ENCODE data around the gene CCDC24.

CCDC24 gene

DNA sequence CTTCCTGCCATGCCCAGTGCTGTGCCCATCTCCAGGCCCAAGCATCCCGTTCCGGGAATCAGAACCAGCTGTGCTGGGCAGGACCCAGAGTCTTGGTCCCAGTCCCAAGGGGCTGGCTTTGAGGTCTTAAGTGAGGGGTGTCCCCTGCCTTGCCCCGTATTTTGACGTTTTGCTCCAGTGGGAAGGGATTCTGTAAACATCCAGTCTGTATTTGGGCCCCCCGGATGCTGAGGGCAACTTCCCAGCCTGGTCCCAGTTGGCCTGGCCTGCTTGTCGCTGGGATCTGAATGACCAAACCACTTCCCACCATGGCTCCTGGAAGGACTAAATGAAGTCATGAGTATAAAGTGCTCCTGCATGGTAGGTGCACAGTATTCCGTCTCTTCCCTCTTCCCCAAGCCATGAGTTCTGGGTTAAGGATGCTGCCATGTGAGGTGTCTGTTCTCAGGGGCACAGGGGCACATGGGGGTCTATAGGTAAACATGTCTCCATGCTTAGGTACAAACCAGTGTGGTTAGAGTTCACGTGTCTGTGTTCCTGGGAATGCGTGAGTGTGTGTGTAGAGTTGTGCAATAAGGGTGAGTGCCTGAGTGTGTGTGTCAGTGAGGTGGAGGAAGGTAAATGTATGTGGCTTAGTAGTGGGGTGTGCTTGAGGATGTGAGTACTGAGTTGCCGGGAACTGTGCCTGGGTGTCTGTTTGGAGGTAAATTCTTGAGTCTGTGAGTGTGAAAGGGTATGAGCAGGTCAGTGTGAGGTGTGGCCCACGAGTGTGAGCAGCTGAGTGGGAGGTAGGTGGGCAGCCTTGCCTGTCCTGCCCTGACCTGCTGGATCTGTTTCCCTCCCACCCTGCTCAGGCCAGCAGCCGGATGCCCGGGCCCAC lies 10.9 kb upstream of the CCDC24 start:
- DNase-seq (ENCODE audit: low spot score), result peak; percentile 22

DNA sequence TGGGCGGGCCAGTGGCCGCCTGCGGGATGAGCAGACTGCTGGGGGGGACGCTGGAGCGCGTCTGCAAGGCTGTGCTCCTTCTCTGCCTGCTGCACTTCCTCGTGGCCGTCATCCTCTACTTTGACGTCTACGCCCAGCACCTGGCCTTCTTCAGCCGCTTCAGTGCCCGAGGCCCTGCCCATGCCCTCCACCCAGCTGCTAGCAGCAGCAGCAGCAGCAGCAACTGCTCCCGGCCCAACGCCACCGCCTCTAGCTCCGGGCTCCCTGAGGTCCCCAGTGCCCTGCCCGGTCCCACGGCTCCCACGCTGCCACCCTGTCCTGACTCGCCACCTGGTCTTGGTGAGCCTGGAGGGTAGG lies 10.3 kb upstream of the CCDC24 start:
- no peak for DNase-seq (ENCODE audit: low spot score)

DNA sequence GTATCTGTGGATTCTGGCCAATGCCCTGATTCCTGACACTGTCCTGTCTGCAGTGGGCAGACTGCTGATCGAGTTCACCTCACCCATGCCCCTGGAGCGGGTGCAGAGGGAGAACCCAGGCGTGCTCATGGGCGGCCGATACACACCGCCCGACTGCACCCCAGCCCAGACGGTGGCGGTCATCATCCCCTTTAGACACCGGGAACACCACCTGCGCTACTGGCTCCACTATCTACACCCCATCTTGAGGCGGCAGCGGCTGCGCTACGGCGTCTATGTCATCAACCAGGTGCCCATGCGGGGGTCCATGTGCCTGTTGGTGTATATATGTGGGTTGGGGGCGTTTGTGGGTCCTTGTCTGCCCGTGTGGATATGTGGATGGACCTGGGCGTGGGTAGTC lies 9.8 kb upstream of the CCDC24 start:
- no peak for DNase-seq (ENCODE audit: low spot score)

DNA sequence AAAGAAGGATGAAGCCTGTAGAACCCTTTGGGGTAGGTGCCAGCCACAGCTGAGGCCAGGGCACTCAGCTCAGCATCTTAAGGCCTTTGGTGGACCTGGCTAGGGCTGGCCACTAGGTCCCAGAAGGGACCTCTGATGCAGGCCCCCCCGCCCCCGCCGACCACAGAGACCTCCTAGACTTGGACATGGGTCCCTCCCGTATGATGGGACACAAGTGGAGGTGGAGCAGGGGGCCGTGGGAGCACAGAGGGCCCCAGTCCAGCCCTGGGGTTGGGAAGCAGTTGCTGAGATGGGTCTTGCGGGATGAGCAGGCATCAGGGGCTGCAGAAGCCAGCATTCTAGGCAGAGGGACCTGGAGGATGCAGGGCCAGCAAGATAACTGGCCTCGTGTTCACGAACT lies 9.2 kb upstream of the CCDC24 start:
- DNase-seq (ENCODE audit: low spot score), result no peak

DNA sequence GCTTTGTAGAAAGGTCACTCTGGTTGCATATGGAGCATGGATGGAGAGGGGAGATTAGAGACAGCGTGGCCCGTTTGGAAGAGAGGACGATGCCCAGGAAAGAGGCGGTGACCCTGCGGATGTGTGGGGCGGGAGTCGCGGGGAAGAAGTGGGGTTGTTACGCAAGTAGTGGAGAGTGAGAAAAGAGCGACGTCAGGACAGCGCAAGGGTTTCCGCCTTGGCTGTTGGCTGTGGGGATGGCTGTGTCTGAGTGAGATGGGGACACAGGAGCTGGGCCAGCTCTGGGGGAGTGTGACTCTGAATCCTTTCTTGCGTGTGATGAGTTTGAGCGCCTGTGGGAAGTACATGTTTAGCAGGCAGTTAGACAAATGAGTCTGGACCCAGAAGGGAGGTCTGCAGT lies 8.6 kb upstream of the CCDC24 start:
- no peak for DNase-seq (ENCODE audit: low spot score)

DNA sequence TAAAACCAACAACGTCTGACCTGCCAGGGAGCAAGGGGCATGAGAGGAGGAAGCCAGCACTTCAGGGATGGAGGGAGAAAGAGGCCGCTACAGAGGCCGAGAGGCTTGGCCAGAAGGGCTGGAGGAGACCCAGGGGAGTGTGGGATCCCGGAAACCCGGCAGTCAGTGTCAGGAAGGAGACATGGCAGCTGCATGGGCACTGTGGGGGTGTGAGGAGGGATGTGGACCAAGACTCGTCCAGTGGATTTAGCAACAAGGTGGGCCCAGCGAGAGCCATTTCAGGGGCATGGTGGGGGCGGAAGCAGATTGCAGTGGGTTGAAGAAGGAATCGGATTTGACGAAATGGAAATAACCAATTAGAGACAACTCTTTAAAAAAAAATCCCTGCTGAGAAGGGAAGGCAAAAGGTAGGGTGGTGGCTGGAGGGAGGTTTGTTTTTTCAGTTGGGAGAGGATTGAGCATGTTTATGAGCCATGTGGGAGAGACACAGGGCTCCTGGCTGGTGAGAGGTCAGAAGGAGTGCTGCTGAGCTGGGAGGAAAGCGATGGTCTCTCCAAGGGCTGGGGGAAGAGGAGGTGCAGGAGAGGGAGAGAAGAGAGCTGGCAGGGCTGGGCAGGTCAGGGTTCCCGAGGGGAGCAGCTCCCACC lies 8.0 kb upstream of the CCDC24 start:
- DNase-seq (ENCODE audit: low spot score), result no peak

DNA sequence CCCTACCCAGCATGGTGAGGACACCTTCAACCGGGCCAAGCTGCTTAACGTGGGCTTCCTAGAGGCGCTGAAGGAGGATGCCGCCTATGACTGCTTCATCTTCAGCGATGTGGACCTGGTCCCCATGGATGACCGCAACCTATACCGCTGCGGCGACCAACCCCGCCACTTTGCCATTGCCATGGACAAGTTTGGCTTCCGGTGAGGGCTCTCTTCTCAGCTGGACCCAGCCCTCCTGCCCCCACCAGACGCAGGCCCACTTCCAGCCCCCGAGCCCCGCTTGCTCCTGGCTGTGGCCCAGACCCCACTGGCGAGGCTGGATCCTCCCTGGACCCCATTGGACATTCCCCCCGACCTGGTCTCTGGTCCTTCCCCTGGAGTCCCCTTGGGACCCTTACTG lies 6.5 kb upstream of the CCDC24 start:
- no peak for DNase-seq (ENCODE audit: low spot score)

DNA sequence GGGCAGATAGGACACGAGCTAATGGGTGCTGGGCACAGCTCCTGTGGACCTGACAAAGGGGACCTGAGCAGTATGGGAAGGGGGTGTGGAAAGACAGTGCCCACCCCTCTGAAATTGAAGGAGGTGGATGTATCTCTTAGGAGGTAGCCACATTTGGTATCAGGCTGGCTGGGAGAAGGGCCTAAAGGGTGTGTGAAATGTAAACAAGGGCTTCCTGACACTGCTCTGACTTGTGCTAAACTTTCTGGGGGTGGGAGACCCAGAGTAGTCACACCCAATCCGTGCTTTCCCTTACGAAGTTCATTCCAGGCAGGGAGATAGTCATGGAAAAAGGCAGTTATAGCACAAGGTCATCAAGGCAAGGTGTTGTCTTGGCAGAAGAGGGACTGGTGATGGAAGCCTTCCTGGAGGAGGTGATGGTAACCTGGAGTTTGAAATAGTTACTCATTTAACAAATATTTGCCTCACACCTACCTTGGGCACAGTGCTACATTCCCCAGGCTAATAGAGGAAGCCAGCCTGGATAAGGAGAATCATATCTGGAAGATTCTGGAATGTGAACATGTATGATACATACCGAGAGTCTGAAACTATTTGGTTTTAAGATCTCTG lies 5.3 kb upstream of the CCDC24 start:
- DNase-seq (ENCODE audit: low spot score), result no peak

DNA sequence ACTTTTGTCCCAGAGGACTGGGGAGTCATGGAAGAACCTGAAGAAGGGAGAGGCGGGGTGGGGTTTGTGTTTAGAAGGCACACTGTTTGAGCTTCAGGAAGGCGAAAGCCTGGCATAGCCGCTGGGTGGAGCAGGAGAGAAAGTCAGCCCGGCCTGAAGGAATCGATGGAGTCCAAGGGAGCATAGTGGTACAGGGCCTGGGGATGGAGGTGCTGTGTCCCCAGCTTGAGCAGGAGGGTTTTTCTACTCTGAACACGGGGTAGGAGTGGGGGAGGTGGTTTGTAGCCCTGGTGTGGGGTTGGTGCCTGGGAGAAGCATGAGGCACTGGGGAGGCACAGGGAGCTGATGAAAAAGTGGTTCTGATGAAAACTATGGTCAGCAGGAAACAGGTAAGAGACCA lies 4.7 kb upstream of the CCDC24 start:
- DNase-seq (ENCODE audit: low spot score), result peak; percentile 33

DNA sequence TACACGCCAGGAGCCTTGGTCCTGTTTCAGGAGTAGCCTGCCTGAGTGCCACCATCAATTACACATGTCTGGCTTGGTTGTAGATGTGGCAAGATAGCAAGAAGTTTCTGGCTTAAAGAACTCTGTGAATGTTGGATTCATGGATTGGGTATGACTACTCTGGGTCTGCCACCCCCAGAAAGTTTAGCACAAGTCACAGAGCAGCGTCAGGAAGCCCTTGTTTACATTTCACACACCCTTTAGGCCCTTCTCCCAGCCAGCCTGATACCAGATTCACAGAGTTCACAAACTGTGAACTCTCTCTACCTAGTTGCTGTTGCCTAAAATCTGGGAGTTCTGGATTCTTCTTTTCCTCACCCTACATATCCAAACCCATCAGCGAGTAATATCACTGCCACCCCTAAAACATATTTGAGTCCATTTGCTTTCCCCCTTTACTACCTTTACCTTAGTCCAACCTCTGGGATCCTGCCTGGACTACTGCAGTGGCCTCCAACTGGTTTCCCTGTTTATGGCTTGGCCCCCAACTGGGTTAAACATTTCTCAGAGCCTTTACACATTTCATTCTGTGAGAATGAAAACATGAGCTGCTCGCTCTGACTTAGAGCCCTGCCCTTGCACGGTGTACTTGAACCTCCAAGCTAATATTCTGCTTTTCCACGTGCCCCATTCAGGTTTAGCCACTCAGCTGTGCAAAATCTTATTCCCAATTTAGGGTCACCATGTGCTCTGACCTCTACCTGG lies 4.1 kb upstream of the CCDC24 start:
- DNase-seq (ENCODE audit: low spot score), result no peak

DNA sequence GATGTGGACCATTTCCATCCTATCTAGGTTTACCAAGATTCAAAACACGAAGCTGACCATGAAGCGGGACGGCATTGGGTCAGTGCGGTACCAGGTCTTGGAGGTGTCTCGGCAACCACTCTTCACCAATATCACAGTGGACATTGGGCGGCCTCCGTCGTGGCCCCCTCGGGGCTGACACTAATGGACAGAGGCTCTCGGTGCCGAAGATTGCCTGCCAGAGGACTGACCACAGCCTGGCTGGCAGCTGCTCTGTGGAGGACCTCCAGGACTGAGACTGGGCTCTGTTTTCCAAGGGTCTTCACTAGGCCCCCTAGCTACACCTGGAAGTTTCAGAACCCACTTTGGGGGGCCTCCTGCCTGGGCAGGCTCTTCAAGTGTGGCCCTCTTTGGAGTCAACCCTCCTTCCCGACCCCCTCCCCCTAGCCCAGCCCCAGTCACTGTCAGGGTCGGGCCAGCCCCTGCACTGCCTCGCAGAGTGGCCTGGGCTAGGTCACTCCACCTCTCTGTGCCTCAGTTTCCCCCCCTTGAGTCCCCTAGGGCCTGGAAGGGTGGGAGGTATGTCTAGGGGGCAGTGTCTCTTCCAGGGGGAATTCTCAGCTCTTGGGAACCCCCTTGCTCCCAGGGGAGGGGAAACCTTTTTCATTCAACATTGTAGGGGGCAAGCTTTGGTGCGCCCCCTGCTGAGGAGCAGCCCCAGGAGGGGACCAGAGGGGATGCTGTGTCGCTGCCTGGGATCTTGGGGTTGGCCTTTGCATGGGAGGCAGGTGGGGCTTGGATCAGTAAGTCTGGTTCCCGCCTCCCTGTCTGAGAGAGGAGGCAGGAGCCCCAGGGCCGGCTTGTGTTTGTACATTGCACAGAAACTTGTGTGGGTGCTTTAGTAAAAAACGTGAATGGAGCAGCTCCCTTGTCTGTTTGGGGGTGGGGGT lies 864 bp upstream of the CCDC24 start:
- DNase-seq (ENCODE audit: low spot score), result no peak

DNA sequence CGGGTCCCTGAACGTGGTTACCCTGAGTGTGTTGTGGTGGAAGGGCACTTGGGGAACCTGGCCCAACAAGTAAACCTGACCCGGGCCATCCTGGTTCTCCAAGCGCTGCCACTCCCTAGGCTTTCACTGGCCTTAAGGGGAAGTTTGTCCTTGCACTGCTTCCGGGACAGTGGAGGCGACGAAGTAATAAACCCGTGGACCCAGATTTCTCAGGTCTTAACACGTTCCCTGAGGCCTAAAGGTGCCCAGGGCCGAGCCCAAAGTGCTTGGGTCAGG lies 261 bp upstream of the CCDC24 start:
- no peak for DNase-seq (ENCODE audit: low spot score)

DNA sequence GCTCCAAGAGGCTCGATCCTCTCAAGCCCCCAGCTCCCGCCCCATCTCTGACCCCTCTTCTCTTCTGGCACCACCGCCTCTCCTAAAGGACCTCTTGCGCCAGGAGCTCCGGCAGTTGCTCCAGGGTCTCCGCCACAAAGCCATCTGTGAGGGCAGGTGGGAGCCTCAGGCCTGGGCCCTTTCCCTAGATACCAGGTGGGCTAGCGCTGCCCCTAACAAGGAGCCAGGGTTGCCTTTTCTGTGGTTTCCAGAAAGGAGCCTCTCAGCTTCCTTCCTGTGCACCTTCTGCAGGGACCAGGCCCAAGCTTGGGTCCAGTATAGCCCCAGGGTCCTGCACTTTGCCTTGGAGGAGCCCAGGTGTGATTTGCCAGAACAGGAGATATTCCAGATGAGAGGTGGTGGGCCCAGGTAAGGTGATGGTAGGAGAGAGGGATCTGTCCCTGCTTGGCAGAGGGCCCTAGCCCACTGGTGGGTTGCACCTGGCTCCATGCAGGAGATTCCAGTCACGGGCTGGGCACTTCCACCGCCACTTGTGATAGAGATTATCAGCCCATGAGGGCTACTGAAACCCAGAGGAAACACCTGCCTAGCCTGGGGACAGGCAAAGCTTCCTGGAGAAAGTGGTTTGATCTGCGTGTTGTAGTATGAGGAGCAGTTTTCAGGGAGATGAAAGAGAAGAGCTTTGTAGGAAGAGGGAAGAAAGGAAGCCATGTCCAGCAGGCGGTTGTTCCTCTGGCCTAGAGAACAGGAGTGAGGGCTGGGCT lies 1.0 kb downstream of the CCDC24 start:
- no peak for DNase-seq (ENCODE audit: low spot score)

DNA sequence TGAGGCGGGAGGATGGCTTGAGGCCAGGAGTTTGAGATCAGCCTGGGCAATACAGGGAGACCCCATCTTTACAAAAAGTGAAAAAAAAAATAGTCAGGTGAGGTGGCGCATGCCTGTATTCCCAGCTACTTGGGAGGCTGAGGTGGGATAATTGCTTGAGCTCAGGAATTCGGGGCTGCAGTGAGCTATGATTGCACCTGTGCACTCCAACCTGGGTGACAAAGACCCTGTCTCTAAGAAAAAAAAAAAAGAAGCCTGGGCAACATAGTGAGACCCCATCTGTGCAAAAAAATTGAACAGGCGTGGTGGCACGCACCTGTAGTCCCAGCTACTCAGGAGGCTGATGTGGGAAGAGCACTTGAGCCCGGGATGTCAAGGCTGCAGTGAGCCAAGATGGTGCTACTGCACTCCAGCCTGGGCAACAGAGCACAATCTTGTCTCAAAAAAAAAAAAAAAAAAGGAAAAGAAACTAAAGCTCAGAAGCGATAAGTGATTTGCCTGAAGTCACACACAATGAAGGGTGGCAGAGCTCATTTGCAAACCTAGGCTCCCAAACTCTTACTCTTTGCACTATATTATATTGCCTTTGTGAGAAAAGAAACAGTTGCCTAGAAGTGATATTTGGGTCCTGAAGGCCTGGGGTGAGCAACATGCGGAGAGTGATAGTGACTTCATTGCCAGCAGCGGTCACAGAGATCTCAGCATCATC lies 2.0 kb downstream of the CCDC24 start:
- DNase-seq (ENCODE audit: low spot score), result no peak

DNA sequence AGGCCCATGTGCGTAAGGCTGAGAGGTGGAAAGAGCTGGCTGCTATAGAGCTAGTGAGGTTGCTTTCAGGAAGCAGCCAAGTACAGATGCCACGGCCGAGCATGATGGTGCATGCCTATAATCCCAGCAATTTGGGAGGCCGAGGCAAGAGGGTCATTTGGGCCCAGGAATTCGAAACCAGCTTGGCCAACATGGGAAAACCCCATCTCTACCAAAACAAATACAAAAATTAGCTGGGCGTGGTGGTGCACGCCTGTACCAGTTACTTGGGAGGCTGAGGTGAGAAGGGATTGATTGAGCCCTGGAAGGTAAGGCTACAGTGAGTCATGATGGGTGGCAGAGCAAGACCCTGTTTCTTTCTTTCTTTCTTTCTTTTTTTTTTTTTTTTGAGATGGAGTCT lies 2.7 kb downstream of the CCDC24 start:
- no peak for DNase-seq (ENCODE audit: low spot score)

DNA sequence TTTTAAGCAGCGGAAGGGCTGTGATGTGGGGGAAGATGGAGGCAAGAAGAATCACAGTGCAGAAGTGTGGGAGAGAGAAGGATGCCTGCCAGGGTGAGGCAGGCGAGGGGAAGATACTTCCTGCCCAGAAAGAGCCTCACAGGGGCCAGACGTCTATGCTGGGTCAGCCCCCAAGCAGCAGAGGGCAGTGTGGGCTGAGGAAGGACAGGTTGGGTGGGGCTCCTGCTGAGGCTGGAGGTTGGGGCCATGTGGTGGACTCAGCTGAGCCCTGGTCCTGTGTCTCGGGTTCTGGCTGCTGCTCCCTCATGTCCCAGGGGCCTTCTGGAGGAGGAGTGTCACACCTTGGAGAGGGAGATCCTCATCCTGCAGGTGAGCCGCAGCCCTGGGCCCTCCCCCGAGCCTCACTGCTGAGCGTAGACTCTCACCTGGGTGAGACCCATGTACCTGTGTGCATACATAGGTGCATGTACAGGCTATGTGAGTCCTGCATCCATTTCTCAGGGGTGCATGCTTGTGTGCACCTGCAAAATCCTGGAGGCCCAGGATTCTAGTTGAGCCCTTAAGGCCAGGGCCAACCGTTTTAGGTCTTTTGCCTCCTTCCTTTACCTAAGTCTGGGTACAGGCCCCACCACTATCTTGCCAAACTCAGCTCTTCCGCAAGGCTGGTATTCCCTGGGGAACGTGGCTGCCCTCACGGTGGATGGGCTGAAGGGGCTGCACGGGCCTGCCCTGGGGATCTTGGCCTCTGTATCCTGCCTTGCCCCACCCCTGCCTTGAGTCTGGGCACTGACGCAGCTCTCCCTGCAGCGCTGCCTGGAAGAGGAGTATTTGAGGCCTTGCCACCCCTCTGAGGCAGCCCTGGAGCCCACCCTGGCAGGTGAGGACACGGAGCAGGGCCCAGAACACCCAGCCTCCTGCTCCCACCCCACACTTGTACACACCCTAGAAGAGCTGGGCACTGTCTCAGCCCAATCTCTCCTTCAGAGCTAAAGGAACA lies 3.7 kb downstream of the CCDC24 start:
- peak; percentile 55 for DNase-seq (ENCODE audit: low spot score)

DNA sequence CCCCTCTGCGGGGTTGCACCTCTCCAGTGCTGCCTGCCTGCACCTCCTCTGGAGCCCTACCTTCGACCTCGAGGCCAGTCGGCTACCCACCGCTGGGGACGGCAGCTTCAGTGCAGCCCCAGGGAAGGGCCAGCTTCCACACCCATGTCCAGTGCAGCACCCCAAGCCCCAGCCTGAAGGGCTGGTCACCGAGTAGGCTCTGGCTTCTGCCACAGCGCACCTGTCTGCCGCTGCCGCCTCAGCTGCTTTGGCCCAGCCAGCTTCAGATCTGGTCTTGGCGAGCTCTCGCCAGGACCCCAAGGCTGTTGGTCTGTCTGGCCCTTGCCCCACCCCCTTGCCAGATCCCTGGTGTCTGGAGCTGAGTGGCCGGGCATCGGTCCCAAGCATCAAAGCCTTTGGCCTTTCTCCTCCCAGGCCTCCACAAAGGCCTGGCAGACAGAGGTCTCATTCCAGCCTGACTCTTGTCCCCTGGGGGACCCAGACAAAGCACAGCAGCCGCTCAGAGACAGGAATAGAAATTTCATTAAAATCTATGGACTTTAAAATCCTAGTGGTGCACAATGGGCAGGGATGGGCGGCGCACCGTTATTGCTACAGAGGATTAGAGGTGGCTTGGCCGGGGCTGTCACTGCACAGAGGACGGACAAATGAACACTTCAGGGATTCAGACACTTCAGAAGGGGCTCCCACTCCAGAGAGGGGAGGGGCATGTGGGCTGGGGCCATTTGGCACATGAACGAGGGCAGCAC lies 4.8 kb downstream of the CCDC24 start:
- no peak for DNase-seq (ENCODE audit: low spot score)

DNA sequence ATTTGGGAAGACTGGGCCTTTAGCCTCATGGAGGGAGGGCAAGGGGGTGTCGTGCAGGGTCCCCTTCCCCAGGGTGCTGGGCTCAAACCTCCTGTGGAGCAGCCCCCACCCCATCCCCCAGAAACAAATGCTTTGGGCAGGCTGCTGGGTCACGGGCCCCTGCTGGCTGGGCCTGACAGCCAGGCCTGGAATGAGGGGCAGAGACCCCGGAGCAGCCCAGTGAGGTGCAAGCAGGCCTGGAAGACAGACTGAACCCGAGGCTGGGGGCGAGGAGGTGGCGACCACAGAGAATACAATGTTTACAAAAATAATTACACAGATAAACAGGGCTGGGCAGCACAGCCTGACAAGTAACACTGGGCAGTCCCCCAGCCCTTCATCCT lies 5.3 kb downstream of the CCDC24 start:
- DNase-seq (ENCODE audit: low spot score), result no peak

All from AG20443 (cell line).